ACC112 (cell line): ENCODE measurements around the gene AFAP1L1.

Experiments
- H2AFZ ChIP-seq: fragments of 200-600 bp; sonication (generic); one replicate; pipeline ENCODE4 v1.6.0; 2017; ENCODE audit warnings: antibody characterized with exemption, low read length; ENCODE audit not compliant: unreplicated experiment
- H3K27ac ChIP-seq: fragments of 200-600 bp; sonication (generic); 2 replicates; pipeline ENCODE4 v1.5.1; 2014; ENCODE audit warnings: low read depth, mild to moderate bottlenecking, antibody characterized with exemption, low read length, moderate library complexity
- H3K27me3 ChIP-seq: fragments of 200-600 bp; sonication (generic); 2 replicates; pipeline ENCODE4 v1.6.1; 2014; ENCODE audit warnings: mild to moderate bottlenecking, antibody characterized with exemption, low read length, moderate library complexity, mixed read lengths; ENCODE audit not compliant: insufficient read depth
- H3K36me3 ChIP-seq: fragments of 200-600 bp; sonication (generic); 2 replicates; pipeline ENCODE4 v1.6.1; 2016; ENCODE audit warnings: mild to moderate bottlenecking, antibody characterized with exemption, low read length, moderate library complexity, mixed read lengths; ENCODE audit not compliant: insufficient read depth
- H3K4me1 ChIP-seq: fragments of 200-600 bp; sonication (generic); one replicate; pipeline ENCODE4 v1.6.1; 2016; ENCODE audit warnings: low read length, mixed read lengths; ENCODE audit not compliant: insufficient read depth, unreplicated experiment, control insufficient read depth
- H3K4me3 ChIP-seq: fragments of 200-600 bp; sonication (generic); 2 replicates; pipeline ENCODE4 v1.5.1; 2014; ENCODE audit warnings: mild to moderate bottlenecking, low read depth, low read length
- H3K79me2 ChIP-seq: fragments of 200-600 bp; sonication (generic); one replicate; pipeline ENCODE4 v1.6.0; 2016; ENCODE audit warnings: low read length; ENCODE audit not compliant: control insufficient read depth, unreplicated experiment, insufficient read depth

Gene AFAP1L1

GRCh38 chr5:149362541-149362940 is 90.9 kb downstream of the AFAP1L1 start:
- Histone ChIP-seq H3K27ac (no peak overlapping the region), H3K4me3 (no peak overlapping the region), H3K79me2 (no peaks in the 10 kb centered on the region), H3K4me1 (peaks cover 7% of the 10 kb centered on the region), H3K27me3 (no peaks in the 10 kb centered on the region), H3K36me3 (no peaks in the 10 kb centered on the region), H2AFZ (no peak overlapping the region)

- Histone ChIP-seq H3K79me2 (no peaks in the 10 kb centered on the region), H2AFZ (no peak overlapping the region), H3K27ac (no peak overlapping the region), H3K27me3 (no peaks in the 10 kb centered on the region), H3K4me3 (no peak overlapping the region), H3K4me1 (peaks cover 7% of the 10 kb centered on the region), H3K36me3 (no peaks in the 10 kb centered on the region)
Observed at GRCh38 chr5:149363358-149363757, 91.7 kb downstream of the AFAP1L1 start.

DNA sequence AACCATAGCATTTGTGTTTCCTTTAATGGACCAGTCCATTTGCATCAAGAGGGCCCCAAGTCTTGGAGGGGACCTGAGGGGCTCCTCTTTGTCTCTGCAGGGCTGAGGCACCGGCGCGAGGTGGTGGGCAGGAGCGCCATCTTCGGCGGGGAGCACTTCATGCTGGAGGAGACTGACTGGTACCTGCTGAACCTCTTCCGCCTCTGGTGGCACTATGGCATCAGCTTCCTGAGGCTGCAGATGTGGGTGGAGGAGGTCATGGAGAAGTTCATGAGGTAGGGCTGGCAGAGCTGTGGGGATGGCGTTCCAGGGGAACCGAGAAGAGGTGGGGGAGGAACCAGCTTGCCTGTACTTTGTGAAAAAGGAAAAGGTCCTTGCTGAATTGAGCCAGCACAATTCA is 92.3 kb downstream of the AFAP1L1 start:
- H3K36me3 ChIP-seq: no peaks in the 10 kb centered on the region
- no peaks in the 10 kb centered on the region for H3K79me2 ChIP-seq
- no peaks in the 10 kb centered on the region for H3K27me3 ChIP-seq

GRCh38 chr5:149364719-149365118 is 93.1 kb downstream of the AFAP1L1 start:
- H3K27me3 ChIP-seq: no peaks in the 10 kb centered on the region
- no peaks in the 10 kb centered on the region for H3K36me3 ChIP-seq
- no peak overlapping the region for H2AFZ ChIP-seq
- no peak overlapping the region for H3K27ac ChIP-seq
- H3K4me1 ChIP-seq: no peaks in the 10 kb centered on the region
- H3K4me3 ChIP-seq: no peak overlapping the region
- no peaks in the 10 kb centered on the region for H3K79me2 ChIP-seq

More for the DNA sequence above, 92.3 kb downstream of the AFAP1L1 start:
- Histone ChIP-seq H2AFZ (no peak overlapping the region), H3K27ac (no peak overlapping the region), H3K4me1 (peaks cover 2% of the 10 kb centered on the region), H3K4me3 (no peak overlapping the region)

GRCh38 chr5:149365418-149365817 is 93.8 kb downstream of the AFAP1L1 start:
- no peaks in the 10 kb centered on the region for H3K4me1 ChIP-seq

DNA sequence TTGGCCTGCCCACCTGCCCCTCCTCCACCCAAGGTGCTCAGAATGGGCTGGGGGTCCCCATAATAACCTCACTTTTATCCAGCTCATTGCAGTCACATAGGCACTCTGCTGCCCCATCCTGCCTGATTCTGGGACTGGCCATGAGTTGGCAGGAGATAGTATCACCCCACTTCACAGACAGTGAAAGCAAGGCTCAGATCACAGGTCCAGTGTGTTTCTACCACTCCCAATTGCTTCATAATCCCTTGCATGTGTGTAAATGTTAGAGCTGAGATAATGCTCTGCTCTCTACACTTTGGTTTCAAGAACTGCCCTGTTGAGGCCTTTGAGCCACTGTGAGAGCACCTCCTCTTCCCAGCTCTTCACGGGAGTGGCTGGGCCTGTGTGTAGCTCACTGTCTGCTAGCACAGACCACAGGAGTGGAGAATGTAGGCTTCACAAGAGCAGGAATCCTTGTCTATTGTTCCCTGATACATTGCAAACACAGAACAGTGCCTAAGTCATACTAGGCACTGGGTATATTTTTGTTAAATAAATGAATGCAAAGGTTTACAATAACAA is 94.6 kb downstream of the AFAP1L1 start:
- no peaks in the 10 kb centered on the region for H3K36me3 ChIP-seq
- no peaks in the 10 kb centered on the region for H3K27me3 ChIP-seq
- H3K4me3 ChIP-seq: no peak overlapping the region
- H3K4me1 ChIP-seq: no peaks in the 10 kb centered on the region
- no peak overlapping the region for H2AFZ ChIP-seq
- H3K27ac ChIP-seq: no peak overlapping the region
- H3K79me2 ChIP-seq: no peaks in the 10 kb centered on the region

More at GRCh38 chr5:149365418-149365817, 93.8 kb downstream of the AFAP1L1 start:
- Histone ChIP-seq H3K27ac (no peak overlapping the region), H3K4me3 (no peak overlapping the region), H2AFZ (no peak overlapping the region), H3K79me2 (no peaks in the 10 kb centered on the region), H3K27me3 (no peaks in the 10 kb centered on the region), H3K36me3 (no peaks in the 10 kb centered on the region)

DNA sequence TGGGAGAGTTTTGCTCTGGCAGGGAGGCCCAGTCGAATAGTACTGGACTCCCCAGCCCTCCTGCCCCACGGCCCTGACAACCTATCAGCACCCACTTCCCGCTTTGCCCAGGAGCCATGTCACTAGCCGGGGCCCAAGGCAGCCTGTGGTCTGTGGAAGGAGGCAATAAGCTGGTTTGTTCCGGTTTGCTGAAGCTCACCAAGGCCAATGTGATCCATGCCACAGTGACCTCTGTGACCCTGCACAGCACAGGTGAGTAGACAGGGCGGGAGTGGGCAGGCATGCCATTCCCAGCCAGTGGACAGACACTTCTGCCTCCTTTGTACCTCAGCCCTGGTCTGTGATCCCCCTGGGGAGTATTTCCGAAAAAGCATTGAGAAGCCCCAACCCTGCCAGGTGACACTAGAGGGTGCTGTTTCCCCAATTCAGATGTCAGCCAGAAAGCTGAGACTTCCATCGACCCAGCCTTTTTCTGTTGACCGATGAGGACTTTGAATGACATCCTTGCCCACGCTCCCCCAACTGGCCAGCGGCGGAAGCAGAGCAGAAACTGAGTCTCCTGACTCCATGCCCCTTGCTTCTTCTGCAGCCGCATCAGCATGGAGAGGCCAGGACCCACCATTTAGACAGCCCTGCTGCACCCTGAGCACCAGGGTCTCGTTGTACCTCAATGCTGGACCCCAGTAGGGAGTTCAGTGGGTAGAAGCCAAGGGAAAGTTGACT is 95.8 kb downstream of the AFAP1L1 start:
- H3K4me1 ChIP-seq: no peaks in the 10 kb centered on the region
- H3K4me3 ChIP-seq: no peak overlapping the region
- H3K27ac ChIP-seq: no peak overlapping the region
- H3K27me3 ChIP-seq: no peaks in the 10 kb centered on the region
- no peak overlapping the region for H2AFZ ChIP-seq
- H3K36me3 ChIP-seq: no peaks in the 10 kb centered on the region
- no peaks in the 10 kb centered on the region for H3K79me2 ChIP-seq

- no peaks in the 10 kb centered on the region for H3K27me3 ChIP-seq
- H3K36me3 ChIP-seq: no peaks in the 10 kb centered on the region
- no peaks in the 10 kb centered on the region for H3K4me1 ChIP-seq
- no peak overlapping the region for H3K27ac ChIP-seq
- H3K79me2 ChIP-seq: no peaks in the 10 kb centered on the region
- no peak overlapping the region for H3K4me3 ChIP-seq
- no peak overlapping the region for H2AFZ ChIP-seq
Observed at GRCh38 chr5:149367972-149368645, 96.5 kb downstream of the AFAP1L1 start.

DNA sequence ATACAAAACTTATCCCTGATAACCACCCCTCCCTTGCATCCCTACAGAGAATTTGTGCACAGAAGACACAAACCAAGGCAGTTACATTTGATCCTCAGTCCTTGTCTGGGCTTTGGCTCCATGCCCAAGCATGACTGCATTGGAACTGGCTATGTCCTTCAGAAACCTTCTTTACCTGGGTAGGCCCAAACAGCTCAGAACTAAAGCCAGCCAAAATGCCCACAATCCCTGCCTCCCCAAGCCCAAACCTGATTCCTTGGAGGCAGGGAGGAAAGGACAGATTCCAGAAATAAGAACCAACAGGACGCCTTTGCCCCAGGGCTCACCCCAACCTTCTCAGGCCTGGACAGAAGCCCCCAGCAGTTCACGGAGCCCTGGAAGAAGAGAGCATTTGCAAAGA is 99.2 kb downstream of the AFAP1L1 start:
- Histone ChIP-seq H3K4me1 (no peaks in the 10 kb centered on the region), H3K27me3 (no peaks in the 10 kb centered on the region), H3K79me2 (no peaks in the 10 kb centered on the region), H3K36me3 (no peaks in the 10 kb centered on the region), H2AFZ (no peak overlapping the region), H3K27ac (no peak overlapping the region), H3K4me3 (no peak overlapping the region)

DNA sequence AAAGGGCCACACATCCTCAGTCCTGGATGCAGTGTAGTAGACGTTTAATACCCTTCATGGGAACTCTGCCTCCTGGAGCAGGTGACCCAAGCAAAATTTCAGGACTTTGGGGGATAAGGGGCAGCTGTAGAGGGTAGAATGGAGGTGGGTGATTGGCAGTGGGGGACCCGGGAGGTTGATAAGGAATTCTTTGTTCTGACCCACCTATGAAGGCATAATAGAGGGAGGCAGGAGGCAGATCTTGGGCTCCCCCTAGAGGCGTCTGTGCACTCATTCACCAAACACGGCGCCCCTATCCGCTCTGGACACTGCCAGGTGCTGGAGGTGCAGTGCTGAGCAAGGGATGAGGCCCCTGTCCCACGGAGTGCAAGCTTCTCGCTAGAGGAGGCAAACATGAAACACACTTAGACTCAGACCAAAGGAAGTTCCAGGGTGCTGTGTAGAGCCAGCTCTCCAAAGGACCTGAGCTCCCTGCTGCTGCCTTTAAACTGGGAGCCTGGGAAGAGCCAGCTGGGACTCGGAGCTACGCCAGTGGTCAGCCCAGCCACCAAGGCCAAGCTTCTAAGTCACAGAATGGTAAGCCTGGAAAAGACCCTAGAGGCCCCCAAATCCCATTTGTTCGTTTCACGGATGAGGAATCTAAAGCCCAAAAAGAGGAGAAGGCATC is 99.8 kb downstream of the AFAP1L1 start:
- Histone ChIP-seq H2AFZ (no peak overlapping the region), H3K4me1 (no peaks in the 10 kb centered on the region), H3K36me3 (no peaks in the 10 kb centered on the region), H3K27ac (no peak overlapping the region), H3K4me3 (no peak overlapping the region), H3K79me2 (no peaks in the 10 kb centered on the region), H3K27me3 (no peaks in the 10 kb centered on the region)
